RWPE1 (cell line): ENCODE data around the gene TRAFD1.

ENCODE experiments used
- CTCF ChIA-PET: fragments of 350-600 bp; sonication (Branson Sonifier 250); formaldehyde crosslinking; extraction: SDS; loops from one replicate; lab custom pipeline; 2021; lab: Yijun Ruan, JAX
- POLR2A ChIA-PET: fragments of 400-600 bp; formaldehyde crosslinking; extraction: SDS; loops from one replicate; lab custom pipeline; 2020; ENCODE audit warnings: antibody characterized with exemption; ENCODE audit not compliant: low non-redundant PET; lab: Yijun Ruan, JAX
- DNase-seq: peaks from one replicate; pipeline ENCODE4 v3.0.0; 2012; ENCODE audit warnings: low spot score
- H3K27ac ChIP-seq: fragments of 450-650 bp; 2 replicates; pipeline ENCODE4 v1.5.1; 2017
- TF ChIP-seq, protein P1 (sequence below): fragments of 450-650 bp; conservative IDR thresholded peaks from 2 replicates; pipeline ENCODE4 v1.5.1; 2017; ENCODE audit warnings: low read depth, mild to moderate bottlenecking

The TRAFD1 gene

DNA sequence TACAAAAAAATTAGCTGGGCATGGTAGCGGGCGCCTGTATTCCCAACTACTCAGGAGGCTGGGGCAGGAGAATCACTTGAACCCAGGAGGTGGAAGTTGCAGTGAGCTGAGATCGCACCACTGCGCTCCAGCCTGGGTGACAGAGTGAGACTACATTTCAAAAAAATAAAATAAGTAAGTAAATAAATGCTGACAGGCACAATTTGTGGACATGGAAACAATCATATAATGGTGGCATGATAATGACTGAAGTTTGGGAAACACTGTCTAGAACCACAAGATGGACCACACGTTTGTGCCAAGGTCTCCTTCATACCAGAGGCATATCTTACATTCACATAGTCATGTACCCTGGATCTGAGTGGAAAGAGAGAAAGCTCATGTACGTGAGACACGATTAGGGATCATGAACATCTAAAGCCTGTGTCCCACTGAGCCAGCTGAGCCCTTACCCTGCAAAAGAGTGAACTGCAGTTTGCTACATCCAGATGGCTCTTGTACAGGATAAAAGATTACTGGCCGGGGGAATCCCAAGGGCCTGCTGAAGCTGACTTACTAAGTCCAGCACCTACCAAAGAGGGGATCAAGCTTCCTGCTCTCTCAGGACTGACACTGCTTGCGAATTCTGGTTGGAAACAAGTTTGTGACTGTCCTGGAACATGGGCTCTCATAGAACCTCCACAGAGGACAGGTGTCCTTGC lies 62.9 kb downstream of the TRAFD1 start:
- H3K27ac ChIP-seq, result no peak overlapping the region
- POLR2A ChIA-PET, result no interaction called here
- TF ChIP-seq, protein P1, sequence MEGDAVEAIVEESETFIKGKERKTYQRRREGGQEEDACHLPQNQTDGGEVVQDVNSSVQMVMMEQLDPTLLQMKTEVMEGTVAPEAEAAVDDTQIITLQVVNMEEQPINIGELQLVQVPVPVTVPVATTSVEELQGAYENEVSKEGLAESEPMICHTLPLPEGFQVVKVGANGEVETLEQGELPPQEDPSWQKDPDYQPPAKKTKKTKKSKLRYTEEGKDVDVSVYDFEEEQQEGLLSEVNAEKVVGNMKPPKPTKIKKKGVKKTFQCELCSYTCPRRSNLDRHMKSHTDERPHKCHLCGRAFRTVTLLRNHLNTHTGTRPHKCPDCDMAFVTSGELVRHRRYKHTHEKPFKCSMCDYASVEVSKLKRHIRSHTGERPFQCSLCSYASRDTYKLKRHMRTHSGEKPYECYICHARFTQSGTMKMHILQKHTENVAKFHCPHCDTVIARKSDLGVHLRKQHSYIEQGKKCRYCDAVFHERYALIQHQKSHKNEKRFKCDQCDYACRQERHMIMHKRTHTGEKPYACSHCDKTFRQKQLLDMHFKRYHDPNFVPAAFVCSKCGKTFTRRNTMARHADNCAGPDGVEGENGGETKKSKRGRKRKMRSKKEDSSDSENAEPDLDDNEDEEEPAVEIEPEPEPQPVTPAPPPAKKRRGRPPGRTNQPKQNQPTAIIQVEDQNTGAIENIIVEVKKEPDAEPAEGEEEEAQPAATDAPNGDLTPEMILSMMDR, result no peak
- CTCF ChIA-PET, result interaction anchor here (0.6 kb wide), 1 partner anchor 15 kb away, joined by 3 read pairs; no protein-coding TSS in a partner anchor
- no peak for DNase-seq

DNA sequence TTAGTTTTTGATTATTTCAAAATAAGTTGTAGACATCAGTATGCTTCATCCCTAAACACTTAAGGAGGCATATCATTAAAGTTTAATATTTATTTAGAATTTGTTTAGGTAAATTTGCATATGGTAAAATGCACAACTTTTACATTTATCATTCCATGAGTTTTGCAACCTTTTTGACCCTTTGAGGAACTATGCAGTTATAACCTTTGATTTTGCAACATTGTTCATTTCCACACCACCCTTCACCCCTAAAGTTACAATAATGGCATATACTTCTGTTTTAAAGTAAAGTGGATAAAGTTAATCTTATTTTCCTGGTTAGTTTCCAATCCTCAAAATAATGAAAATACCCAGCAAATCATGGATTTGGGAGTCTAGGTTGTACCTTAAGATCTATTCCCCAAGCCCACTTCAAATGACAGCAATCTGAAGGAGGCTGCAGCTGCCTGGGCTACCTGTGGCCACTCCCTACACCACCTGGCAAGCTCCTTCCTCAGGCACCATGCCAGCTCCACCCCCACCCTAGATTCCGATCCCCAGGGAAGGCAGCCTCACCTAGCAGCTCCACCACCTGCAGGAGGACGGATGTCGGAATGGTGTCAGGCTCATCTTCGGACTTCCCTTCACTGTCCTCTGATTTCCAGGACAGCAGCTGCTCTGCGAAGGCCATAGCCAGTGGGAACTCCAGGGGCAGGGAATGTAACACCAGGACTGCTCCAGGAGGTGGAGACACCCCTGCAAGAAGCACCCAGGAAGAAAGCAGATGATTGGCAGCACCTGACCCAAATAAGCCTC lies 65.1 kb downstream of the TRAFD1 start:
- TF ChIP-seq, protein P1, result no peak
- peak; percentile 84 for DNase-seq
- ChIA-PET POLR2A (no interaction called here), CTCF (interaction anchor here (0.9 kb wide), 1 partner anchor 9 kb away, joined by 3 read pairs; no protein-coding TSS in a partner anchor)
- H3K27ac ChIP-seq, result peak overlapping the region; percentile 81

DNA sequence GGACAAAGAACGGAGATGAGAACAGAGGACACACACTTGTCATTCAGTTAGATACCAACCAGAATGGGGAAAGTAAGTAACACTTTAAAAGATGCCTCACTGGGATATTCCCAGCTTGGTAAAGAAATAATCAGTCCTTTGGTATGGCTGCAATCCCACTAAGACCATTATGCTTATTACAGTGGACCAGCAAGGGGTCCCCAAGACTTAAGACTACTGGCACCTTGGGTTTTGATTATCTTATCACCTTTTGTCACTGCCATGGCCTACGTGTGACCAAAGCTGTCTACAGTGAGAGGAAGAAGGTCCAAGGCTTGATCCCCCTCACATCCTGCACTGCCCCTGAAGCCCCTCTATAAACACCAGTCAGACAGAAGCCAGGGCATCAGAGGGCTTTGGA lies 65.8 kb downstream of the TRAFD1 start:
- TF ChIP-seq, protein P1, result no peak
- ChIA-PET POLR2A (no interaction called here), CTCF (no interaction called here)
- no peak for DNase-seq
- H3K27ac ChIP-seq, result peak overlapping the region; percentile 81

DNA sequence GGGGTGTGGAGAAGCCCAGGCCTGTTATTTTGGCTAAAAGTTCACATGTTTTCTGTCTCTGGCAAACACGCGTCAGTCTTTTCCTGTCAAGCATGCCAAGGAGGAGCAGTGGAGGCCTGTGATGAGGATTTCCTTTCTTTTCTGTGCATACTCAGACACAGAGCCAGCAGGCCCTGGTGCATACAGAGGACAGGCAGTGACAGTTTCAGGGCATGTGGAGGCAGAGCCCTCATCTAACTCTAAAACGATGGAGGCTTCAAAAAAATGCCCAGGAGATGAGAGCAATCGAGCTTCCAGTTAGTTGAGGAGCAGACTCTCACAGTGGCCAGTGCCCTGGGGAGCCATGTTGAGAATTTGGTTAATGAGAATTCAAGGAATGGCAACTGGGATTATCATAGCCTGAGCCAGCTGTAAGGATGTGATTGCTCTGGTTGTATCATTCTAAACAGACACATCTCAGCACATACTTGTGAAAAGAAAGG lies 66.5 kb downstream of the TRAFD1 start:
- ChIA-PET CTCF (interaction anchor here (1.5 kb wide), 1 partner anchor 195 kb away, joined by 3 read pairs; no protein-coding TSS in a partner anchor), POLR2A (no interaction called here)
- no peak for DNase-seq
- peak overlapping the region; percentile 81 for H3K27ac ChIP-seq
- TF ChIP-seq, protein P1, result no peak

DNA sequence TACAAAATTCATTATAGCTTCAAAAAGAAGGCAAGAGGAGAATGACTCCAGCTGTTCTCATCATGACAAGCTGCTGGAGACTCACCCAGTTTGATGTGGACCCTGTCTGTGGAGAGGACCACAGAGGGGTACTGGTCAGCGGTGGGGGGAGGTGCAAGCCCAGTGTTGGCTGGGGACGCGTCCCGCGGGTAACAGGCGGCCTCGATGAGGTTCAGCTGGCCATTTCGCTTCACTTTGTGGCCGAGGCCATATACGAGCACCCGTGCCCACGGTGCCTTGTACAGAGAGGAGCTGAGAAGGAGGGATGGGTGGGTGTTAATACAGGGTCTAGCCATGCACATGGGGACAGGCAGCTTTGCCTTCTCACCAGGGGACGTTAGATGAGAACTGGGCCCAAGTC lies 67.1 kb downstream of the TRAFD1 start:
- ChIA-PET CTCF (interaction anchor here (0.5 to 1.5 kb wide), 2 partner anchors 195 to 838 kb away, joined by 3 read pairs; no protein-coding TSS in a partner anchor), POLR2A (no interaction called here)
- peak overlapping the region; percentile 81 for H3K27ac ChIP-seq
- DNase-seq, result no peak
- TF ChIP-seq, protein P1, result no peak

DNA sequence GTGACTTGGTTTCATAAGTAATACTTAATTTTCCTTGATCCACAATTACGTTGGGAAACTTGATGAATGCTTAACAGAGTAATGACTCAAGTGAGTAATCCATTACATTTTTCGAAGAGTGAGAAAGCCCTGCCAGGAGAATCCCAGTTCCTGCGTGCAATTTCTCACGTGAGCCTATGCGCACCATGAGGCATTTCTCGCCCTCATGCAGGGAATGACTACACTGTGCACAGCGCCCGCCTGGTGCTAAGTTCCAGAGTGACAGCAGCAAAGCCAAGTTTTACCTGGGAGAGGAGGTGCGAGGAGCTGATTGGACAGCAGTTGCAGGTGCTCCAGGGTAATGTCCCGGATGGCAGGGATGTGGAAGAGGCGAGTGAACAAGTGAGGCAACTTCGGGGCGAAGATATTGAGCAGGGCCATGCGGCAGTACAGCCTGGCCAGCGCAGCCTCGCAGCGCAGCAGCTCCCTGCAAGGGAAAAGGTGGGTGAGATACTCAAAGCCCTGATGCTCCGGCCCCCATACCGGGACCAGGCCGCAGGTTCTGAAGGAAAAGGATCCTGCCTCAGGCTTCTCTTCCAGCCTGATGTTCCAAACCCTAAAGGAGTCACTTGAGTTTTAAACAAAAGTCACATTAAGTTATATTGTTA lies 69.4 kb downstream of the TRAFD1 start:
- no peak for DNase-seq
- TF ChIP-seq, protein P1, result no peak
- H3K27ac ChIP-seq, result no peak overlapping the region
- ChIA-PET CTCF (interaction anchor here (0.6 kb wide), 1 partner anchor 10 kb away, joined by 3 read pairs; no protein-coding TSS in a partner anchor), POLR2A (no interaction called here)
